ENCODE measurements around the gene UGP2.

The UGP2 gene

GRCh38 chr2:63818271-63818670 is 23.4 kb upstream of the UGP2 start:
- no peak for TF ChIP-seq EZH2 (IDR thresholded peaks at IDR 0.05; ENCODE audit: borderline replicate concordance, low read length)
- TF ChIP-seq CTCF (IDR thresholded peaks at IDR 0.05; ENCODE audit: low read length) = no peak
- no peaks in the 10 kb centered on the region for H3K36me3 ChIP-seq (ENCODE audit: insufficient read depth, low read length)
- peak overlapping the region; percentile 91 for H3K27ac ChIP-seq (ENCODE audit: low read depth, low read length, poor library complexity, severe bottlenecking)
- H3K9ac ChIP-seq (ENCODE audit: low read length) = peak overlapping the region; percentile 48; the same call in 1 of the 2 replicates
- H3K9me3 ChIP-seq (ENCODE audit: low read length) = no peaks in the 10 kb centered on the region
- no peak overlapping the region for H2AFZ ChIP-seq (ENCODE audit: low read length)
- no peaks in the 10 kb centered on the region for H4K20me1 ChIP-seq (ENCODE audit: insufficient read depth, low read length)
- H3K4me3 ChIP-seq (ENCODE audit: low read depth, low read length, poor library complexity, severe bottlenecking) = peak overlapping the region; percentile 28
- peak overlapping the region; percentile 63 for H3K4me2 ChIP-seq (ENCODE audit: low read length)
- peaks cover 88% of the 10 kb centered on the region for H3K4me1 ChIP-seq (ENCODE audit: insufficient read depth, low read length, severe bottlenecking)
- no peaks in the 10 kb centered on the region for H3K9me2 ChIP-seq (ENCODE audit: low read depth, low read length)
- H3K79me2 ChIP-seq (ENCODE audit: insufficient read depth, low read length) = no peaks in the 10 kb centered on the region
- no peaks in the 10 kb centered on the region for H3K27me3 ChIP-seq (ENCODE audit: insufficient read depth, low read length)
- H3F3A ChIP-seq (ENCODE audit: insufficient read depth, low read length) = peaks cover 7% of the 10 kb centered on the region; the same call in 1 of the 2 replicates

- H2AFZ ChIP-seq (ENCODE audit: low read length) = no peak overlapping the region
- H3K27ac ChIP-seq (ENCODE audit: low read depth, low read length, poor library complexity, severe bottlenecking) = peak overlapping the region; percentile 91
- H3K79me2 ChIP-seq (ENCODE audit: insufficient read depth, low read length) = no peaks in the 10 kb centered on the region
- no peaks in the 10 kb centered on the region for H3K9me2 ChIP-seq (ENCODE audit: low read depth, low read length)
- H3K4me1 ChIP-seq (ENCODE audit: insufficient read depth, low read length, severe bottlenecking) = peaks cover 98% of the 10 kb centered on the region
- peak; percentile 10; the same call in 1 of the 2 replicates for TF ChIP-seq CTCF (IDR thresholded peaks at IDR 0.05; ENCODE audit: low read length)
- TF ChIP-seq EZH2 (IDR thresholded peaks at IDR 0.05; ENCODE audit: borderline replicate concordance, low read length) = no peak
- H3K9me3 ChIP-seq (ENCODE audit: low read length) = no peaks in the 10 kb centered on the region
- no peaks in the 10 kb centered on the region for H3K27me3 ChIP-seq (ENCODE audit: insufficient read depth, low read length)
- no peak overlapping the region for H3K4me3 ChIP-seq (ENCODE audit: low read depth, low read length, poor library complexity, severe bottlenecking)
- no peaks in the 10 kb centered on the region for H3K36me3 ChIP-seq (ENCODE audit: insufficient read depth, low read length)
- H3K9ac ChIP-seq (ENCODE audit: low read length) = peak overlapping the region; percentile 46; the same call in 1 of the 2 replicates
- H4K20me1 ChIP-seq (ENCODE audit: insufficient read depth, low read length) = no peaks in the 10 kb centered on the region
- peaks cover 7% of the 10 kb centered on the region; the same call in 1 of the 2 replicates for H3F3A ChIP-seq (ENCODE audit: insufficient read depth, low read length)
- H3K4me2 ChIP-seq (ENCODE audit: low read length) = peak overlapping the region; percentile 45
These were observed 22.4 kb upstream of the UGP2 start for GRCh38 chr2:63819256-63819655.

- H3K4me1 ChIP-seq (ENCODE audit: insufficient read depth, low read length, severe bottlenecking) = peaks cover 95% of the 10 kb centered on the region
- no peaks in the 10 kb centered on the region for H3K9me3 ChIP-seq (ENCODE audit: low read length)
- no peak for TF ChIP-seq EZH2 (IDR thresholded peaks at IDR 0.05; ENCODE audit: borderline replicate concordance, low read length)
- no peak for TF ChIP-seq CTCF (IDR thresholded peaks at IDR 0.05; ENCODE audit: low read length)
- H3K9ac ChIP-seq (ENCODE audit: low read length) = peak overlapping the region; percentile 46; the same call in 1 of the 2 replicates
- H3K4me3 ChIP-seq (ENCODE audit: low read depth, low read length, poor library complexity, severe bottlenecking) = no peak overlapping the region
- H3F3A ChIP-seq (ENCODE audit: insufficient read depth, low read length) = peaks cover 7% of the 10 kb centered on the region; the same call in 1 of the 2 replicates
- no peaks in the 10 kb centered on the region for H3K27me3 ChIP-seq (ENCODE audit: insufficient read depth, low read length)
- H3K4me2 ChIP-seq (ENCODE audit: low read length) = peak overlapping the region; percentile 45
- no peaks in the 10 kb centered on the region for H3K9me2 ChIP-seq (ENCODE audit: low read depth, low read length)
- no peaks in the 10 kb centered on the region for H4K20me1 ChIP-seq (ENCODE audit: insufficient read depth, low read length)
- H3K79me2 ChIP-seq (ENCODE audit: insufficient read depth, low read length) = no peaks in the 10 kb centered on the region
- no peak overlapping the region for H2AFZ ChIP-seq (ENCODE audit: low read length)
- H3K36me3 ChIP-seq (ENCODE audit: insufficient read depth, low read length) = no peaks in the 10 kb centered on the region
- peak overlapping the region; percentile 91 for H3K27ac ChIP-seq (ENCODE audit: low read depth, low read length, poor library complexity, severe bottlenecking)
These were observed 21.7 kb upstream of the UGP2 start for GRCh38 chr2:63819765-63820717.
